GM21528 (cell line): ENCODE results near the gene KLHL18.
A peak's percentile ranks its signal among the peaks of the same experiment; 100 is the strongest.
"Not testable (repeated sequence)": the region's sequence is repeated elsewhere in the genome, so short reads cannot be mapped to it uniquely, and the experiment has no call there.

Source experiments
- ATAC-seq: cut with Tn5 transposase; IDR thresholded peaks from one replicate; pipeline ENCODE4 v1.9.1; 2021; ENCODE audit warnings: mild to moderate bottlenecking, moderate library complexity; ENCODE audit not compliant: unreplicated experiment, low FRiP score

The KLHL18 gene

DNA sequence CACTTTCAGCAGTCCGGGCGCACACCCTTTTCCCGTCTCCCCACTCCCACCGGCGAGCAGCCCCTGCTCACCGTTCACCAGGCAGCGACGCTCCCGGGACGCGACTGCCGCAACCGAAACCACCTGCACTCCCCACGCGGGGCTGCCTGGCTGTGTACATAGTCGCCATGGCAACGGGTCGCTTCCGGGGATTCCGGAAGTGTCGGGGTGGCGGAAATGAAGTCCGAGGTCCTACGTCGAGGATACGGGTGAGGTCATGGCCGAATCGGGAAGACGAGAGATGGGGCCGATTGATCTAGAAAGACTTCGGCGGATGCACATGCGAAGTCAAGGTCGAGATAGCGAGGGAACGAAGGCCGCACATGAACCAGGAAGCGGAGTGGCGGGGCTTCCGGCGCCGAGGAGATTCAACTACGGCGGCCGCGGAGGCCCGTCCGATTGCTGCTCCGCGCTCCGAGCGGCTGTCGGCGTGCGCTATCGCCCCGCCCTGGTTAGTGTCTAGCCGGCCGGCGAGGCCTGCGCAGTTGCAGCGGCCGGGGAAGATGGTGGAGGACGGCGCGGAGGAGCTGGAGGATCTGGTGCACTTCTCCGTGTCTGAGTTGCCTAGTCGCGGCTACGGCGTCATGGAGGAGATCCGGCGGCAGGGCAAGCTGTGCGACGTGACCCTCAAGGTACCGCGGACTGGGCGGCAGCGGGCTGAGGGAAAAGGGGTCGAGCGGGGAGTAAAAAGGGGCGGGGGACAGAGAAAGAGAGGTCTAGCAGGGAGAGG, at the start of gene KLHL18, which contains the start of gene KIF9:
TSS of gene KLHL18 (plus strand) at position 521 of the 769 bp plus-strand sequence. CDS start at position 543, 22 bp downstream.
TSS of gene KIF9 (minus strand) at position 376 of the 769 bp plus-strand sequence. CDS start 5,425 bp downstream, outside the sequence.
- peak; percentile 75 for ATAC-seq

DNA sequence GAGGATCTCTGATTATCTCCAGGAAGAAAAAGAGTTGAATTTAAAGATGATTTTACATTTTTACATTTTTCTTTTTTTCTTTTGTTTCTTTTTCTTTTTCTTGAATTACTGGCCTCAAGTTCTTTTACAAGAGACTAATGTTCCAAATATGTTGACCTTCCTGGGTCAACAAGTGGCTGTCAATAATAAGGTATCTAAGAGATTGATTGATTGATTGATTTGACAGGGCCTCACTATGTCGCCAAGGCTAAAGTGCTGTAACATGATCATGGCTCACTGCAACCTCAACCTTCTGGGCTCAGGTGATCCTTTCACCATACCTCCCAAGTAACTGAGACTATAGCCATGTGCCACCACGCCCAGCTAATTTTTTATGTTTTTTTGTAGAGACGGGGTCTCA, 44.7 kb upstream of the KLHL18 start:
- ATAC-seq: no peak

DNA sequence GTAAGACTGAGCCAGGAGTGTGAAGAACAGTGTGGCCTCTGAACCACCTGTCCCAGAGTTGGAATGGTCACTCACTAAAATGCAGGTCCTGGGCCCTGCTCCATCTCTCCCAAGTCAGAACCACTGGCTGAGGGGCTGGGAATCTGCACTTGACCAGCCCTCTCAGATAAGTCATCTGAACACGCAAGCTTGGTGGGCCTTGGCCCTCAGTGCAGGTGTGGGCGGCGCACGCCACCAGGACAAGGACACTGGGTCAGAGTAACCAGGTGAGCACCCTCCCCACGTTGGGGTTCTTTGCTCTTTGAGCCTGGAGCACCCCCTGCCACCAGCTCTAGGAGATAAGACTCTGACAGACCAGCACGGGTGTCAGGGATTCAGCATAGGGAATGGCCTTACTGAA, 42.8 kb upstream of the KLHL18 start:
- no peak for ATAC-seq

DNA sequence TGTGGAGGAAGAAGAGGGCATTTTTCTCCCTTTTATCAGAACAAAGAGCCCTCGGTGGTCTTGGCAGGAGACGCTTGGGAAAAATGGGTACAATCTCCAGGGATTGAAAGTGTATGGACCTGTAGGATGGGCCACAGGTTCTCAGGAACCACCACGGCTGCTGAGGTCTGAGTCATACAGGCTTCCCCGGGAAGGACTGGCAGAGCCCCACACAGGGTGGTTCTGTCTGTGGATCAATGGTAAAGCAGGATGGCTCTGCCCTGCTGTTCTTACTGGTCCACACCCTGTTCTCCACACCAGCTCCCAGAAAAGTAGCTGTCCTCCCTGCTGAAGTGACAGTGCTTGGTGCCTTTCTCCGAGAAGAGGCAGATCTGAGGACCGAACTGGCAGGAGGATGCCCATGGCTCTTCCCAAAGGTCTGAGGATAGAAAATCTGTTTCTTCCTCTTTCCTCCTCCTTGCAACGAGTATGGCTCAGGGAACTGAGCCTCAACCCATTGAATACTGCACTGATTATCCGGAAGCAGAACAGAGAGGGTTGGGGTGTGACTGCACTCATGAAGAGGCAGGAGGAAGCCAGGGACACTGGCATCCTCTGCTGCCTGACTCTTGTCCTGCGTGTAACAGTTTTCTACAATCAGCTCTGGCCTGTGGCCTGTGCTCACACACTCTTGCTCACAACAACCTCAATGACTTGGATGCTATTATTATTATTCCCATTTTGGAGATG, 39.2 kb upstream of the KLHL18 start:
- no peak for ATAC-seq

DNA sequence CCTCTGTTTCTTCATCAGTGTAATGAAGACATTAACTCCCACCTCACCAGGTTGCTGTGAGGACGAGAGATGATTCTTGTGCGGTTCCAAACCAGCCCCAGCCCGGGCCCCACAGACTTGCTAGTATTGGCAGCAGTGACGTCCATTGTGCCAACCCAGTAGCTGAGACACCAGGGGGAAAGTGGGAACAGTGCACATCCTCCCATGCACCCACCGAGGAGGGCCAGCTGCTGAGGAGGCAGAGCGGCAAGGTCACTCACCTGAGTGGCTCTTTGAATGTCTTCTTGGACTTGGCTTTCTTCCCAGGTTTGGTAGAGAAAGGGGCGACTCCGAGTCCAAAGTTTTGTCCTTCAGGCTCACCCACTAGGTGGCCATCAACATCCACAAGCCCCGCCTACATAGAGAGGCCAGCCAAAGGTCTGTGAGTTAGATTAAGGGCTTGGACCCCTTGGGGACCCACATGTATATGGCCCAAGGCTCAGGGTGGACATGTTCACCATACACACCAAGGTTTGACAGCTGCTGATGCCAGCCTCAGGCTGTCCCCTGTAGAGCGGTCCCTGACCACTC, 38.1 kb upstream of the KLHL18 start:
- no peak for ATAC-seq

DNA sequence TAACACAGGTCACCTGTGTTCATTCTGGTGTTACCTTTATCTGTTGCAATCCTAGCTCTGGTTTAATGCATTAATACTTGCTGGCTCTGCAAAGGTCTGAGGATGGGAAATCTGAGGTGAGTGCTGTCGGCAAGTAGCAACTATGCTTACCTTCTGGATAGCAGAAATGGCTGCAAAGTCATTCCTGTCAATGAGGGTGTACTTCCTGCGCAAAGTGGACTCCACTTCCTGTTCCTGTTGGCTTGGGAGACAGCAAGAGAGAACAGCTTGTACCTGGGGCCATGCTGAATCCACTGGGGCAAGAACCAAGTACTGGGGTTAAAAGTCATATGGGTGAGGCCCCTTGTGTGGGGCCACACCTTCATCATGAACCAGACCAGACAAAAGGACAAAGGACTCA, 37.5 kb upstream of the KLHL18 start:
- no peak for ATAC-seq

DNA sequence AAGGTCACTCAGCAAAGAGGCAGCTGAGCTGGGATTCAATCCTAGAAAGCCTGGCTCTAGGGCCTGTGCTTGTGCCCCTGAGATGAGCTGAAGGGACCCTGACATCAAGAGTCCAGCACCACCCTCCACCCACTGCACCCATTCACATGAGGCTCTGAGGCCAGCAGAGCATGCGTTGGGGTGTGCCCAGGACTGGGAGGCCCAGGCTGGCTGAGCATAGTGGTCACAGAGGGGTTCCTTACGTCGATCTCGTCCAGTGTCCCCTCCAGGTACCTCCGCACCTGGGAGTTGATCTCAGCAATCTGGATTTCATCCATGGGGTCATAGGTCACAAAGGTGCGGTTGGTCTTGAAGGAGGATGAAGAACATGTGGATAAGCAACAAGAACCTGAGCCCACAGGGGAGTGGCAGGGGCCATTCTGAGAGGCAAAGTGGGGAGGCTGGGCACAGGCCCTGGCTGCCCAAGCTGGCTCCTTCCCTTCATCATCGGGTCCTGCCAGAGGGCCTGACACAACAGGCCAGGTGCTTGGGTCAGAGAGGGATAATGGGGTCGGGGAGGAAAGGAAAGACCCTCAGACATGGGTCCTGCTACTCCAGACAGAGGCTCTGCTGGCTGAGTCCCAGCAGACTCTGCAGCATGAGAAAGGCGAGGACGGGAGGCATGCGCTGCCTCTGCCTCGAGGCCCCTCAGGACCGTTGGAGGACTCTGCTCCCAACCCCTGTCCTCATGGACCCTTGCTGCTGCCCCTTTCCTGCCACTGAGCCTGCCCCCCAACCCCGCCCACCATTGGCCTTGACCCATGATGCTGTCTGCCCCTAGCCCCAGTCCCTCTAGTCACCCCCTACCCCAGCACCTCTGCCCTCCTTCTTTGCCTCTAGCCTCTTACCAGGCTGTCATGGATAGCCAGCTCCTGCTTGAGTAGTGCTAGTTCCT, 35.3 kb upstream of the KLHL18 start:
- no peak for ATAC-seq

DNA sequence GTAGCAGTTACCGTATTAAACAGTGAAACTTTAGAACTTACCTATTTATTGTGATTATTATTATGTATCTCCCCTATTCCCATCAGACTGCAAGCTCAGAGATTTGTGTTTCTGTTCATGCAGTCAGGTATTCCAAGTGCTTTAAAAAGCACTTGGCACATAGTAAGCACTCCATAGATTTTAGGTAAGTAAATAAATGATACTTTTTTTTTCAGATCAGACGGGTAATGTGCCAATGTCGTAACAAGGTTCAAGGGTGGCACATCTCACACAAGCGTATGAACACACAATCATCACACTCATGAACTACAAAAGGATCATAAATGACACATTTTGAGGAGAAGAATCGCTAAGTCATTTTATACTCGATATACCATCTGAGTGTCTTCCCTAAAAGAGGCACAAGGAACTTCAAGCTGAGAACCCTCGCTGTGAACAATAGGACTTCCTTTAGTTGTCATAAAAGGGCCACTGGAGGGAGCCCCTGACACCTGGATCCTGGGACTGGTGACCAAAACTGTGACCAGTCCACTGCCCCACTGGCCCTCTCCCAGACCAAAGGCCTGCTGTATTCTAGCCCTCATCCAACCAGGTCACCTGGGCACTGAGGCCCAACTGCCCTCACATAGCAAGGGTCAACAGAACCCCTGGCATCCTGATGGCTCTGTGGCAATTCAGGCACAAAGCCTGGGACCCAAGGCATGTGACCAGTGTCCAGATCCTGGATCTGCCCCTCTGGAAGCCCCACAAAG, 32.3 kb upstream of the KLHL18 start:
- ATAC-seq: no peak

DNA sequence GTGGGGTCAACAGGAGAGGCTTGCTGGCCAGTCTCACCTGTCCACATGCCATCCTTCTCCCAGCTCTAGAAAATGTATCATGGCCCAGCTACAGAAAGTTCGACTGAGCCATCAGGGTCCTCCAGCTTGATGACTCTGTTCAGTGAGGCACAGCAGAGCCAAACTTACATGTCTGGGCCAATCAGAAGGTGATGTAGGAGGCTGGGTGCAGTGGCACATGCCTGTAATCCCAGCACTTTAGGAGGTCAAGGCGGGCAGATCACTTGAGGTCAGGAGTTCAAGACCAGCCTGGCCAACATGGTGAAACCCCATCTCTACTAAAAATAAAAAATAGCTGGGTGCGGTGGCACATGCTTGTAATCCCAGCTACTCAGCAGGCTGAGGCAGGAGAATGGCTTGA, 31.7 kb upstream of the KLHL18 start:
- ATAC-seq: not testable (repeated sequence)

DNA sequence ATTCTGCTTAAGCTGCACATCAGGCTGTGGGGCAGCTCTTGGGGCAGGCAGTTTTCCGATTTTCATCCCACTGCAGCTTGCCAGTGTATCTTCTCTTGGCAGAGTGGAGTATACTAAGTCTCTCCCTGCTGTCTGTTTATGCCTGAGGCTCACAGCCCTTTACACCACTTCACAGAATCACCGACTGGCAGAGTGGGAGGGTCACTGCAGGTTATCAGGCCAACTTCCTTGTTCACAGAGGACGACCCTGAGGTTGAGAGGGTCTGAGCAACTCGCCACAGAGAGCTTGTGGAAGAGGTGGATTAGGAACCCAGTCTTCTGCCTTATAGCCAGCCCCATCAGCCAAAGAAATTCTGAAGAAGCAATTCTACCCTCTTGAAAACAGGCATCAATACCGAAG, 31.1 kb upstream of the KLHL18 start:
- no peak for ATAC-seq

DNA sequence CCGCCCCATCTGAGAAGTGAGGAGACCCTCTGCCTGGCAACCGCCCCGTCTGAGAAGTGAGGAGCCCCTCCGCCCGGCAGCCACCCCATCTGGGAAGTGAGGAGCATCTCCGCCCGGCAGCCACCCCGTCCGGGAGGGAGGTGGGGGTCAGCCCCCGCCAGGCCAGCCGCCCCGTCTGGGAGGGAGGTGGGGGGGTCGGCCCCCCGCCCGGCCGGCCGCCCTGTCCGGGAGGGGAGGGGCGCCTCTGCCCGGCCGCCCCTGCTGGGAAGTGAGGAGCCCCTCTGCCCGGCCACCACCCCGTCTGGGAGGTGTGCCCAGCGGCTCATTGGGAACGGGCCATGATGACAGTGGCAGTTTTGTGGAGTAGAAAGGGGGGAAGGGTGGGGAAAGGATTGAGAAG, 26.4 kb upstream of the KLHL18 start:
- not testable (repeated sequence) for ATAC-seq

DNA sequence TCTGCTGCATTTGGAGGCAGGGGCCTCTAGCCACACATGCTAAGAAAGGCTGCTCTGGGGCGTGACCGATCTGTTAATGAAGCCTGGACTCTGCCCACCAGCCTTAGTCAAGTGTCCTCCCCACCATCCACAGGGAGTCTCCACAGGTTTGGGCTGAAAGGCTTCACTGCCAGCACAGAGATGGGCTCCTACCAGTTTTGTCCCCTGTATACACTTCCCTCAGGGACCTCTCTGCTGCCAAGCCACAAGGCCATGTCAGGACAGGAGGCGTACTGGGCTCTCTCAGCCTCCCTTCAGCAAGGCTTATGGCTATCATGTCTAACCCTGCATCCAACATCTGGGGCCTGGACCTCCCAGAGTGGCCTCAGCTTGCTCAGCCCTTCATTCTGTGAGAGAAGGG, 23.6 kb upstream of the KLHL18 start:
- no peak for ATAC-seq

DNA sequence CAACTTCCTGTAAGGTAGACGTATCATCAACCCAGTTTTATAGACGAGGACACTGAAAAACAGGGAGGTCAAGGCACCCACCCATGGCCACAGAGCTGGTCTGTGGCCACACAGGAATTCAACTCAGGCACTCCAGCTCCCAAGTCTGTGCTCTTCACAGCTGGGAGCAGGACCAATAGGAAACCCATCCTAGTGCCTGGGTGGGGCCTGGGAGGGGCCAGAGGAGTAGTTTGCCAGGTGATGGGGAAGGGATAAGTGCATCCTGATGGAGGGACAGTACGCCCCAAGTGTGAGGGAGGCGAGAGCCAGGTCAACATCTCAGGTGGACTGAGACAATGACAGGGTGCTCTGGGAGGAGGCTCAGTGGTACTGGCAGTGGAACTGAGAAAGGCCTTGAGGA, 22.1 kb upstream of the KLHL18 start:
- ATAC-seq: no peak

DNA sequence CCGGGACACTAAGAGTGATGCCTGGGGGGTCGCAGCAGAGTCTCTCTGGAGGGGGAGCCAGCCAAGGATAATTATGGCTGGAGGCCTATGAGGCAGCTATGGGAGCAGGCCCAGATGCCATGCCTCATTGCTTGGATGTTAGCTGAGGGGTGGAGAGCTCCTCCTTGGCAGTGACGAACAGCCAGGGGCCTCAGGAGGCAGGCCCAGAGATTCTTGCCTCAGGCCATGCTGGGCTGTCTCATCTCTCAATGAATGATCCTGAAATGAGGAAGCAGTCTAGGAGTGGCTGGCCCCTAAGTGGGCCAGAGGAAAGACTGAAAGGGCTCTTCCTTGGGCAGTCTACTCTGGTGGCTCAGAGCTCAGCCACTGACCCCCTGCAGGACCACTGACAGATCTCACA, 21.4 kb upstream of the KLHL18 start:
- ATAC-seq: no peak

DNA sequence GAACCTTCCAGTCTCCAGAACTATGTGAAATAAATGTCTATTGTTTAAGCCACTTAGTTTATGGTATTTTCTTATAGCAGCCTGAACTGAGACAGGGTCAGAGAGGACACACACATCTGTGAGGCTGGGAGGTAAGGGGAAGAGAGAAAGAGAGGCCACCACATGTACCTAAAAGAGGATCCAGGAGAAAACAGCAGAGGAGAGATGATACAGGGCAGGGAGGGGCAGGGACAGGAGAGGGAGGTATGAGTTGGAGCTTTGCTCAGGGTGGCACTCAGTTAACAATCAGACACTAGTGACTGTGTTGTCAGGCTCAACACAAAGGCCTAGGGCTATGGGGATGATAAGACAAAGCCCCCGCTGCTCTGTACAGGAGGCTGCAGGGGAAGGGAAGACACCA, 17.7 kb upstream of the KLHL18 start:
- ATAC-seq: no peak

DNA sequence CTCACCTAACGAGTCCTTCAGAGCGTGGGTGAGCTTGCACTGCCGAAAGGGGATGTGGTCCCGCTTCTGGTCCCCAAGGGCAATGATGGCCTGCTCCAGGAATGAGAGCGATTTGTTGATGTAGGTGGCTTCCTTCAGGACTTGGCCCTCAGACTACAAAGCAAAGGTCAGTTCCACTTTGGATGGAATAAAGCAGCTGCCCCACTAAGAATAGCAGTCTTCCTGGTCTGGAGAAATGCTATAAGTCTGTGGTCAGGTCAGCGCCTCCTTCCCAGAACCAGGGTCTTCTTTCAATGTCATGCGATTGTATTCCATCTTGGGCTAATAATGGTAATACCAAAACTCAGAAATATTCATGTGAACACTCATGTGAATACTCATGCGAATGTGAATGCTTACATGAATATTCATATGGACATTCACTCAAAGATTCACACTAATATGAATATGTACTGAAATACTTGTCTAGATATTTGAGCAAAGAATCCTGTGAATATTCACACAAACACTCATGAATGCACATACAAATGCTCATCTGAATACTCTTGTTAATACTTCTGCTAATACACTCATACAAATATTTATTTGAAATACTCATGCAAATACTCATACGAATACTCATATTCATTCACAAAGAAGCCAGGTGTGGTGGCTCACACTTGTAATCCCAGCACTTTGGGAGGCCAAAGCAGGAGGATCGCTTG, 16.9 kb upstream of the KLHL18 start:
- ATAC-seq: no peak

DNA sequence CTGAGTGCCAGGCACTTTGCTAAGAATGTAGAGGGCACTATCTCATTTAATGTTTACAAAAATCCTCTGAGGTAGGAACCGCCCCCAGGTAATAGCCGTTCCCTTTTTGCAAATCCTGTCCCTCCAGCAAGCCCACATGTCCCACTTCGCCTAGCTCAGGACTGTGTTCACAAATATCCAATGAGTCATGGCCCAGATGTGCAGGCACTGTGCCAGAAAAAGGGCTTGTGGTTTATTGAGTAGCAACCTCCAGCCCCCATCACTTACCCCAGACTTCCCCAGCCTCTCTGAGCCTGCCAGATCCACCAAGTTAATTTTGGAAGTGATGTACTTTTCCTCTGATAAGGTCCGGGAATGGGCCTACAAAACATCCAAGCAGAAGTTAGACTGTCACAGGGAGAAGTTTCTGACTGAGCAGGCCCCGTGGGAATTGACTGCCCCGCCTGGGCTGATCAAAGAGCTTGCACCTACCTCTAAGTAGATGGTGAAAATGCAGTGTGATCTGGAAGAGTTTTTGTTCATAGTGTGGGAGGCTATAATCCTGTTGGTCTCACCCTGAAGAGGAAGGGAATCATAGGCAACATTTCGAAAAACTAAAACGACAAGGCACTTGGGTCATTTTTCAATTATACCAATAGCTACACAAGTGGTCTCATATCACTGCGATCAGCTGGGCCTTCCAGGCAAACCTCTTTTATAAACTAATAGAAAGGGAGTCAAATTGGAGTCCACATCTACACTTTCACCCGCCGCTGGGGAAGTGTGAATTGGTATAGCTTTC, 15.8 kb upstream of the KLHL18 start:
- ATAC-seq: no peak

DNA sequence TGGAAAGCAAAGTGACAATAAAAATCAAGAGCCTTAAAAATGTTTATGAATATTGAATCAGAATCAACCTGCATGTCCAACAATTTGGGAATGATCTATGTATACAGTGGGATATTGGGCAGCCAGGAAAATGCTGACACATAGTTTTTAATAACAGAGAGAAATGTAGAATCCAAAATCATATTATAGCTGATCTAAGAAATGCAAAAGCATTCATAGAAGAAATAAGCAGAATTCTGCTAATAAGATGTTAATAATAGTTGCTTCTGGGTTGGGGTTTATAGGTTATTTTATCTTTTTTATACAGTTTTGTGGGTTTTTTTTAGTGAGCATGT, 15.3 kb upstream of the KLHL18 start:
- no peak for ATAC-seq

DNA sequence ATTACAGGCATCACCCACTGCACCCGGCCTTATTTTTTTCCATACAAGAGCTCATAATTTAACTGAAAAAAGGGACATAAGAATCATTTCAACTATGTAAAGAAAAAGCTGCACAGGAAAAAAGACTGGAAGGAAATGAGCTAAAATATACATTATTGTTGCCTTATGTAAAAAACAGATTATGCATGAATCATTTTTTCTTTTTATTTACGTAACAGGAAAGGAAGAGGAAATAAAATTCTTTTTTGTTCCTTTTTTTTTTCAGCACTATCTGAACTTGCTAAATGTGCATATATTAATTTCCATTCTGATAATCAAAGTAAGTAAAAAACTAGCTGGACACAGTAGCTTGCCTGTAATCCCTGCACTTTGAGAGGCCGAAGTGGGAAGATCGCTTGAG, 12.2 kb upstream of the KLHL18 start:
- no peak for ATAC-seq
